Measurements from ENCODE around the gene SLMAP.

The SLMAP gene

DNA sequence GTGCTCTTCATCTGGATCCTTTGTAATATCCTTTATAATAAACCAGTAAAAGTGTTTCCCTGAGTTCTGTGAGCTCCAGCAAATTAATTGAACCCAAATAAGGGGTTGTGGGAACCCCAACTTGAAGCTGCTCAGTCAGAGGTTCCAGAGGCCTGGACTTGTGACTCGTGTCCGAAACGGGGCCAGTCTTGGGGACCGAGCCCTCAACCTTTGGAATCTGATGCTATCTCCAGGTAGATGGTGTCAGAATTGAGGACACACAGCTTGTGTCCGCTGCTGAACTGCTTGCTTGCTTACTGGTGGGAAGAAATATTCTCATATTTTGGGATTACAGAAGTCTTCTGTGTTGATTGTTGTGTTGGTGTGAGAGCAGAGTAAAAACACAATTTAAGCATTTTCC, 212.4 kb downstream of the SLMAP start:
- no peak for DNase-seq

DNA sequence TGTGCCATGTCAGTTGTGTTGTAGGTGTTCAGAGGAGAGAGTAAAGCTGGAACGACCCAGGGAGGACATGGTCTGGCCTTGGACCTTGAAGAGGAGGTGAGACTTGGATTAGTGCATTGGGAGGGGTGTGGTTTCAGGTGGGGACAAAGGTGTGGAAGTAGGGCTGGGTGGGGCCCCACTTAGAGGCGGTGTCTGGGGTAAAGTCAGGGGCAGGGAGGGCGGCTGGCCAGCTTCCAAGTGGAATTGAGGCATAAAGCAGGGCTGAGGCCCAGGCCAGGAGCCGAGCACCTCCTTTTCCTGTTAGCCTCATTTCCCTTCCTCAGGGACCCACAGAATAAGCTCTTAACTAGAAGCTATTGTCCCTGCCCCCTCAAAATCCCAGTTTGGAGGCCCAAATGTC, 215.9 kb downstream of the SLMAP start:
- DNase-seq = no peak

- no peak for DNase-seq
Observed at GRCh38 chr3:57972531-57973111, 216.5 kb downstream of the SLMAP start.

DNA sequence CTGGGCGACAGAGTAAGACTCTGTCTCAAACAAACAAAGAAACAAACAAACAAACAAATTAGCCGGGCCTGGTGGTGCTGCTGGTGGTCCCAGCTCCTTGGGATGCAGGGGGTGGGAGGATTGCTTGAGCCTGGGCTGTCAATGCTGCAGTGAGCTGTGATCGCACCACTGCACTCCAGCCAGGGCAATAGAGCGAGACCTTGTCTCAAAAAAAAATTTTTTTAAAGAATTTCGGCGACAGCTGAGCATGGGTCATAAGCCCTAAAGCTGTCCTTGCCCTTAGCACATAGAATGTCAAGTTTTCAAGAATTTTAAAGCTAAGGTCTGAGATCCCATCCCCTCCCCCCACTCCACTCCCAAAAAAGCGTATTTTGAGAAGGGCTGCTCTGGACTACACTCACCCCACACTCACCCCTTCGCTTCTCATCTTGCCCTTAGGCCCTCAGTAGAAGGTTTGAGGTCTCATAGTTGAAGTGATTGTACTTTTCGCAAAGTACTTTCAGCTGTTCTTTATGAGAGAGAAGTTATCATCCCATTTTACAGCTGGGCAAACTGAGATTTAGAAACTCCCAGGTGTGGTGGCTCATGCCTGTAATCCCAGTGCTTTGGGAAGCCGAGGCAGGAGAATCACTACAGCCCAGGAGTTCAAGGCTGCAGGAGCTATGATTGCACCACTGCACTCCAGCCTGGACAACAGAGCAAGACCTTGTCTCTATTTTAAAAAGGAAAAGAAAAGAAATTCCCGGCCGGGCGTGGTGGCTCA, 217.8 kb downstream of the SLMAP start:
- no peak for DNase-seq

- no peak for DNase-seq
Observed at GRCh38 chr3:57974796-57975388, 218.8 kb downstream of the SLMAP start.

- no peak for DNase-seq
Observed at GRCh38 chr3:57977818-57978235, 221.7 kb downstream of the SLMAP start.

- no peak for DNase-seq
Observed at GRCh38 chr3:57978316-57978715, 222.2 kb downstream of the SLMAP start.

Data from SIG-M5 (cell line).